ENCODE measurements around the gene AMER3. TPM values are rescaled to one million over a fixed set of nuclear protein-coding genes. Genes with fewer than 3 reads are reported as not detected.

AMER3 gene
- total RNA-seq, 1 experiment from 2014 or later, result 0.79 TPM

GRCh38 chr2:130790804-130791616, 35.7 kb downstream of the AMER3 start:
- Mint-ChIP-seq H3K4me1 (ENCODE audit: low read depth, unreplicated experiment) (no peaks in the 10 kb centered on the region), H3K9me3 (ENCODE audit: unreplicated experiment) (no peaks in the 10 kb centered on the region), H3K4me3 (ENCODE audit: unreplicated experiment) (no peak overlapping the region), H3K36me3 (ENCODE audit: insufficient read depth, unreplicated experiment) (no peaks in the 10 kb centered on the region), H3K27me3 (ENCODE audit: insufficient read depth, unreplicated experiment) (peaks cover 20% of the 10 kb centered on the region), H3K27ac (ENCODE audit: unreplicated experiment) (no peak overlapping the region)
- Histone ChIP-seq H3K9me3 (no peaks in the 10 kb centered on the region), H3K4me3 (ENCODE audit: low read depth, low read length) (no peak overlapping the region), H3K36me3 (ENCODE audit: control insufficient read depth, insufficient read depth, low read length) (no peaks in the 10 kb centered on the region), H3K27me3 (replicated peaks; ENCODE audit: control insufficient read depth, insufficient read depth, low read length) (no peaks in the 10 kb centered on the region), H3K4me1 (no peaks in the 10 kb centered on the region)
- CTCF ChIA-PET, result no interaction called here
- no TSS peak for BruUV-seq (replicated peaks)
- no peak for TF ChIP-seq CTCF (IDR thresholded peaks at IDR 0.05; ENCODE audit: insufficient read depth in 1 of 2, low read depth in 1 of 2, low read length in 1 of 2, severe bottlenecking in 1 of 2, unreplicated experiment in 1 of 2)
- DNase-seq, result no peak
- POLR2A ChIA-PET, result no interaction called here
- intact Hi-C loops (cut with micrococcal nuclease; ENCODE audit: unreplicated experiment), result no loop called here

- H3K27me3 ChIP-seq (replicated peaks; ENCODE audit: control insufficient read depth, insufficient read depth, low read length), result no peaks in the 10 kb centered on the region
- H3K4me3 ChIP-seq (ENCODE audit: low read depth, low read length), result no peak overlapping the region
- no peaks in the 10 kb centered on the region for H3K4me1 Mint-ChIP-seq (ENCODE audit: low read depth, unreplicated experiment)
- no peak for TF ChIP-seq CTCF (IDR thresholded peaks at IDR 0.05; ENCODE audit: insufficient read depth in 1 of 2, low read depth in 1 of 2, low read length in 1 of 2, severe bottlenecking in 1 of 2, unreplicated experiment in 1 of 2)
- H3K4me3 Mint-ChIP-seq (ENCODE audit: unreplicated experiment), result no peak overlapping the region
- H3K9me3 ChIP-seq, result no peaks in the 10 kb centered on the region
- BruUV-seq (replicated peaks), result no TSS peak
- no peaks in the 10 kb centered on the region for H3K36me3 ChIP-seq (ENCODE audit: control insufficient read depth, insufficient read depth, low read length)
- POLR2A ChIA-PET, result no interaction called here
- no peaks in the 10 kb centered on the region for H3K36me3 Mint-ChIP-seq (ENCODE audit: insufficient read depth, unreplicated experiment)
- no peaks in the 10 kb centered on the region for H3K4me1 ChIP-seq
- H3K27ac Mint-ChIP-seq (ENCODE audit: unreplicated experiment), result no peak overlapping the region
- DNase-seq, result no peak
- CTCF ChIA-PET, result no interaction called here
- H3K9me3 Mint-ChIP-seq (ENCODE audit: unreplicated experiment), result no peaks in the 10 kb centered on the region
- intact Hi-C loops (cut with micrococcal nuclease; ENCODE audit: unreplicated experiment), result no loop called here
- peaks cover 19% of the 10 kb centered on the region for H3K27me3 Mint-ChIP-seq (ENCODE audit: insufficient read depth, unreplicated experiment)
Measured at GRCh38 chr2:130791617-130791939, 36.2 kb downstream of the AMER3 start.

- no peaks in the 10 kb centered on the region for H3K36me3 Mint-ChIP-seq (ENCODE audit: insufficient read depth, unreplicated experiment)
- intact Hi-C loops (cut with micrococcal nuclease; ENCODE audit: unreplicated experiment), result loop anchor here (5.0 kb wide), 1 partner anchor 122 kb away; no protein-coding TSS in a partner anchor
- H3K4me3 Mint-ChIP-seq (ENCODE audit: unreplicated experiment), result no peak overlapping the region
- no peak overlapping the region for H3K27ac Mint-ChIP-seq (ENCODE audit: unreplicated experiment)
- ChIA-PET POLR2A (no interaction called here), CTCF (interaction anchor here (1.7 kb wide), 1 partner anchor 76 kb away, joined by 8 read pairs; no protein-coding TSS in a partner anchor)
- H3K27me3 Mint-ChIP-seq (ENCODE audit: insufficient read depth, unreplicated experiment), result peaks cover 6% of the 10 kb centered on the region
- BruUV-seq (replicated peaks), result no TSS peak
- H3K4me1 ChIP-seq, result no peaks in the 10 kb centered on the region
- H3K4me3 ChIP-seq (ENCODE audit: low read depth, low read length), result no peak overlapping the region
- no peak for TF ChIP-seq CTCF (IDR thresholded peaks at IDR 0.05; ENCODE audit: insufficient read depth in 1 of 2, low read depth in 1 of 2, low read length in 1 of 2, severe bottlenecking in 1 of 2, unreplicated experiment in 1 of 2)
- H3K36me3 ChIP-seq (ENCODE audit: control insufficient read depth, insufficient read depth, low read length), result no peaks in the 10 kb centered on the region
- no peaks in the 10 kb centered on the region for H3K4me1 Mint-ChIP-seq (ENCODE audit: low read depth, unreplicated experiment)
- no peak for DNase-seq
- no peaks in the 10 kb centered on the region for H3K9me3 ChIP-seq
- H3K27me3 ChIP-seq (replicated peaks; ENCODE audit: control insufficient read depth, insufficient read depth, low read length), result no peaks in the 10 kb centered on the region
- no peaks in the 10 kb centered on the region for H3K9me3 Mint-ChIP-seq (ENCODE audit: unreplicated experiment)
Measured at GRCh38 chr2:130795431-130795830, 40.1 kb downstream of the AMER3 start.

Measured in Caco-2 (cell line).